Coronary artery (tissue), 2 donors: ENCODE measurements around the gene CGNL1.

Experiments
- DNase-seq: peaks from one replicate; pipeline ENCODE4 v3.0.0-alpha.2; 2017; ENCODE audit warnings: low spot score
- H3K27ac ChIP-seq, 2 donors: fragments of 200-600 bp; sonication (generic); one replicate each; pipeline ENCODE4 v1.5.1; 2016 to 2019
- H3K4me3 ChIP-seq: fragments of 200-600 bp; sonication (generic); 2 replicates; pipeline ENCODE4 v1.5.1; 2016; ENCODE audit warnings: mild to moderate bottlenecking, moderate library complexity
- TF ChIP-seq, protein P1 (sequence below): fragments of 200-600 bp; sonication (generic); IDR thresholded peaks from one replicate; pipeline ENCODE4 v1.5.1; 2019; ENCODE audit warnings: antibody characterized with exemption

CGNL1 gene

DNA sequence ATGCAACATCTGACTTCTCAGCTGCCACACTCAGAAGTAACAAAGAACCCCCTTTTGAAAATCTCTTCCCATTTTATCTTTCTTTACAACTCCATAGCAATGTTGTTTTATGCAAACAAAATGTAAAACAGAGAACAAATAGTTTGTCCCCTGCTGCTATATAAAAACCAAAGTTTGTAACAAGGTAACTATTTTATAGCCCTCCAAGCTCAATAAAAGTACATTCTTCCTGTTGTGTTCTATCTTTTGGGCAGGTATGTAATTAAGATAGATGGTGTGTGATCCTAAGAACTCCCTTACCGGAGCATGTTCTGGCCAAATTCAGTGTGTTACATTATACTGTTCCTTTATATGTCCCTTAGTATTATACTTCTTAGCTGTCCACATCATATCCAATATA, 12.6 kb upstream of the CGNL1 start:
- Histone ChIP-seq H3K4me3 (no peak overlapping the region), H3K27ac (no peak overlapping the region)
- TF ChIP-seq, protein P1, sequence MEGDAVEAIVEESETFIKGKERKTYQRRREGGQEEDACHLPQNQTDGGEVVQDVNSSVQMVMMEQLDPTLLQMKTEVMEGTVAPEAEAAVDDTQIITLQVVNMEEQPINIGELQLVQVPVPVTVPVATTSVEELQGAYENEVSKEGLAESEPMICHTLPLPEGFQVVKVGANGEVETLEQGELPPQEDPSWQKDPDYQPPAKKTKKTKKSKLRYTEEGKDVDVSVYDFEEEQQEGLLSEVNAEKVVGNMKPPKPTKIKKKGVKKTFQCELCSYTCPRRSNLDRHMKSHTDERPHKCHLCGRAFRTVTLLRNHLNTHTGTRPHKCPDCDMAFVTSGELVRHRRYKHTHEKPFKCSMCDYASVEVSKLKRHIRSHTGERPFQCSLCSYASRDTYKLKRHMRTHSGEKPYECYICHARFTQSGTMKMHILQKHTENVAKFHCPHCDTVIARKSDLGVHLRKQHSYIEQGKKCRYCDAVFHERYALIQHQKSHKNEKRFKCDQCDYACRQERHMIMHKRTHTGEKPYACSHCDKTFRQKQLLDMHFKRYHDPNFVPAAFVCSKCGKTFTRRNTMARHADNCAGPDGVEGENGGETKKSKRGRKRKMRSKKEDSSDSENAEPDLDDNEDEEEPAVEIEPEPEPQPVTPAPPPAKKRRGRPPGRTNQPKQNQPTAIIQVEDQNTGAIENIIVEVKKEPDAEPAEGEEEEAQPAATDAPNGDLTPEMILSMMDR: no peak
- no peak for DNase-seq

GRCh38 chr15:57364282-57365007, 11.9 kb upstream of the CGNL1 start:
- DNase-seq: no peak
- TF ChIP-seq, protein P1: no peak
- H3K27ac ChIP-seq: no peak overlapping the region
- H3K4me3 ChIP-seq: no peak overlapping the region

DNA sequence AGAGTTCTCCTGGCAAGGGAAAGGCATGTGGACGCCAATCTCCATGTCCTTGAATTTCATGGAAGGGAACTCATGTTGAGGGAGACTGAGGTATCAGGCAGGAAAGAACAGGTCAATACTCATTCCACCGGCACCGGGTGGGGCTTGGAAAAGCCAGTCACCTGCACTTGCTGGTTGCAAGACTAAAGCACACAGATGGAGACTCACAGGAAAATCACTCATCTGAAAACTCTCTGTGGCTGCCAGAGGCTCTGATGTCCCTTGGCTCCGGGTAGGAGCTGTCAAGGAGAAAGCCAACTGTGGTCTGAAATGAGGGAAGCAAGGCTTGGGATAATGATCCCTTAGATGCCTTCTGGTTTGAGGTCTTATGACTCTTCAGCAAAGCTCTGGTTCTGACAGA, 8.7 kb upstream of the CGNL1 start:
- Histone ChIP-seq H3K27ac (no peak overlapping the region), H3K4me3 (no peak overlapping the region)
- TF ChIP-seq, protein P1: no peak
- DNase-seq: no peak

- TF ChIP-seq, protein P1: no peak
- Histone ChIP-seq H3K4me3 (no peak overlapping the region), H3K27ac (no peak overlapping the region)
- DNase-seq: no peak
These were observed 5.4 kb upstream of the CGNL1 start for GRCh38 chr15:57370929-57371328.

- Histone ChIP-seq H3K4me3 (no peak overlapping the region), H3K27ac (no peak overlapping the region)
- no peak for DNase-seq
- TF ChIP-seq, protein P1: no peak
These were observed 2.9 kb upstream of the CGNL1 start for GRCh38 chr15:57373251-57373881.

DNA sequence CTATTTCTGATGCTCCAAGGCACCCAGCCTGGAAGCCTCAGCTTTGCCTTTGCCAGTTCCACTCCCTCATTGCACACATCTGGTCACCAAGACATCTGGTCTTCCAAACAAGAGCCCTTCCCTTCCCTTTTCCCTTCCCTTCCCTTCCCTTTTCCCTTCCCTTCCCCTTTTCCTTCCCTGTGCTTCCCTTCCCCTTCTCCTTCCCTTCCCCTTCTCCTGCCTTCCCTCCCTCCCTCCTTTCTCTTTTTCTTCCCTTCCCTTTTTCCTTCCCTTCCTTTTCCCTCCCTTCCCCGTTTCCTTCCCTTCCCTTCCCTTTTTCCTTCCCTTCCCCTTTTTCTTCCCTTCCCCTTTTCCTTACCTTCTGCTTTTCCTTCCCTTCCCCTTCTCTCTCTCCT, 2.4 kb upstream of the CGNL1 start:
- H3K4me3 ChIP-seq: no peak overlapping the region
- no peak overlapping the region for H3K27ac ChIP-seq
- TF ChIP-seq, protein P1: no peak
- no peak for DNase-seq
